Stimulated activated naive CD8-positive, alpha-beta T cell treated with anti-CD3 and anti-CD28 coated beads, Interleukin-15, Interleukin-2, amounts not matched to agents 100 ng/mL and 50 ng/mL, for 24 hours (primary cell): ENCODE data around the gene ABCC8.

Experiments used
- H3K27ac Mint-ChIP-seq: one replicate; pipeline ENCODE4 v1.8.0; 2021; ENCODE audit warnings: mild to moderate bottlenecking, mixed read lengths
- H3K27me3 Mint-ChIP-seq: one replicate; pipeline ENCODE4 v1.8.0; 2021; ENCODE audit warnings: mixed read lengths
- H3K36me3 Mint-ChIP-seq: one replicate; pipeline ENCODE4 v1.8.0; 2021; ENCODE audit warnings: low read depth, mixed read lengths
- H3K4me1 Mint-ChIP-seq: one replicate; pipeline ENCODE4 v1.8.0; 2021; ENCODE audit warnings: low read depth, mixed read lengths
- H3K4me3 Mint-ChIP-seq: one replicate; pipeline ENCODE4 v1.8.0; 2021; ENCODE audit warnings: mild to moderate bottlenecking, mixed read lengths
- H3K9me3 Mint-ChIP-seq: one replicate; pipeline ENCODE4 v1.8.0; 2021; ENCODE audit warnings: mixed read lengths

The ABCC8 gene

DNA sequence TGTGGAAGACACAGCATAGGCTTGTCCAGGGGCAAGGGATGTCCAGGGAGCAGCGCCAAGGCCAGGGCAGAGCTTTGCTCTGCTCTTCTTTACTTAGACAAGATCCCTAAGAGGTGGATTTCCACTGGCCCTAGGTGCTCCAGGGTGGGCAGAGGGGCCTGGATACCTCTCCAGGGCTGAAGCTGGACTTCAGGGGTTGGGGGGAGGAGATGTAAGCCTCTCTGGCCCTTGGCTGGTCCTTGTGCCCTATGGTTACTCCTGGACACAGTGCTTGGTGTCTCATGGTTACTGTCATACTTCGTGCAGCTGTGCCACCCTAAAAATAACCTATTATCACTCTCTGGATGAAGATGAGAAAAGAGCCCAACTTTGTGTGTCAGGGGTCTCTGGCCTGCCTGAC lies 75.3 kb downstream of the ABCC8 start:
- no peaks in the 10 kb centered on the region for H3K9me3 Mint-ChIP-seq
- H3K4me3 Mint-ChIP-seq = no peak overlapping the region
- H3K27me3 Mint-ChIP-seq = no peaks in the 10 kb centered on the region
- H3K4me1 Mint-ChIP-seq = no peaks in the 10 kb centered on the region
- no peak overlapping the region for H3K27ac Mint-ChIP-seq
- no peaks in the 10 kb centered on the region for H3K36me3 Mint-ChIP-seq

DNA sequence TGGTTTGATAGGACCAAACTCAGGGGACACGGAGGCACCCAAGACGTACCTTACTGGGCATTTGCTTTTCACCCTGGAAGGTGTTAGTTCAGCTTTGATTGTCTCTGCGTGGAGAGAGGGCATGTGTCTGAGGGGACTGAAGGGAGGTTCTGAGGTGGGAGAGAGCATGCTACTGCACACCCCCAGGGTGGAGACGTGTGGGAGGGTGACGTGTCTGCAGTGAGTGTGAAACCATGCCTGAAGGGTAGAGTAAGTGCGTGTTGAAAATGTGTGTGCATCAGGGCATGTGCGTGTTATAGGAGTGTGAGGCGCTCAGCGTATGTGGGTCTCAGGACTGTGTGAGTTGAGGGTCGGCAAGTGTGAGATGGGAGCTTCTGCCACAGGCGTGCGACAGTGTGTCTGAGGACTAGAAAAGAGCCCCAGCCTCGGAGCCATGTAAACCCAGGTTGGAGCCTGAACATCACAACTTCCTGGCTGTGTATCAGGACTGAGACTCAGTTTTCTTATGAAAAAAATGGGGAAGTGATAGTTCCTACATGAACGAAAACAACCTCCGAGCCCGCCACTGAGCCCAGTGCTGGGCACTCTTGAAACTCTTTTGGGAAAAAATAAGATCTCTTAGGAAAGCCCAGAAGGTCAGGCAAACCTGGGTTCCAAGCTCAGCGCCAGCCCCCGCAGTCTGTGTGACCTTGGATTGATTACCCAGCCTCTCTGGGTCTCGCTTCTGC lies 76.4 kb downstream of the ABCC8 start:
- H3K36me3 Mint-ChIP-seq = no peaks in the 10 kb centered on the region
- no peaks in the 10 kb centered on the region for H3K27me3 Mint-ChIP-seq
- no peak overlapping the region for H3K27ac Mint-ChIP-seq
- H3K4me3 Mint-ChIP-seq = no peak overlapping the region
- H3K4me1 Mint-ChIP-seq = no peaks in the 10 kb centered on the region
- H3K9me3 Mint-ChIP-seq = no peaks in the 10 kb centered on the region

DNA sequence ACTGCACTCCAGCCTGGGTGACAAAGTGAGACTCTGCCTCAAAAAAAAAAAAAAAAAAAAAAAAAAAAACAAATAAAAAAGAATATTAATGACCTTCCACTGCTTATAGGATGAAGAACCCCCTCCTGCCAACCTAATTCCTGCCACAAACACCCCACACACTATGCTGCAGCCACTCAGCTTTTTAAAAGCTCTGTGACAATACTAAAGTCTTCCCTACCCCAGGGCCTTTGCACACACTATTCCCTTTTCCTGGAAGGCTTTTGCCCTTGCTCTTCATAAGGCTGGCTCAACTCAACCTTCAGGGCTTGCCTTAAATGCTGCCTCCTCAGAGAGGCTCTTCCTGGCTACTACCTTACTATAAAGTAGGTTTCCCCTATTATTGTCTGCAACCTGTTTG lies 77.4 kb downstream of the ABCC8 start:
- Mint-ChIP-seq H3K4me3 (no peak overlapping the region), H3K27ac (no peak overlapping the region), H3K4me1 (no peaks in the 10 kb centered on the region), H3K27me3 (no peaks in the 10 kb centered on the region), H3K9me3 (no peaks in the 10 kb centered on the region), H3K36me3 (no peaks in the 10 kb centered on the region)

DNA sequence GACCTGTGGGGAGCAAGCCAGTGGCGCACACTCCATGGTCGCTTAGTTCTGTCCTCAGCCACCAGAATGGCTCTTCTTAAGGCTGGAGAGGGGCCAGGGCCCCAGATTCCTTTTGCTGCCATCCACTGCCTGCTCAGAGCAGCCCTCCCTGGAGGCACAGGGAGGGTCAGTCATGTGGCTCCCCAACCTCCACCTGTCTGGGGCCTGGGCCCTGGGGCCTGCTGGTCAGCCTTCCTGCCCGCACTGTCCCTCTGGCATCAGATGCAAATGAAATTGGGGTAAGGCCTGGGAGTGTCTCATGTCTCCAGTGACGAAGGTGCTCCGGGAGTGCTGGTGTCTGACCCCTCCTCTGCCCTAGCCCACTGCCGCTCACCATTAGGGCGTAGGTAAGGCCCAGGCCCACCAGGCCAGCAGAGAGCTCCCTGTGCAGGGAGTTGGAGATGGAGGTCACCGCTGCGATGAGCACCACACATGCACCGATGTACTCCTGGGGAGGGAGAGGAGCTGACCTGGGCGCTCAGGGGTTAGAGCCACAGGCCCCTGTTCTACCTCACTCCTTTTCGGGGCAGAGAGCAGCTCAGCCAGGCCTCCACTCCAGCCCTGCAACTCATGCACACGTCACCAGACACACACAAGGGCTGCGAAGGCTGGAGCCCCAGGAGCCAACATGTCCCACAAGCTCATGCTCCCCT lies 79.2 kb downstream of the ABCC8 start:
- Mint-ChIP-seq H3K9me3 (no peaks in the 10 kb centered on the region), H3K36me3 (no peaks in the 10 kb centered on the region), H3K4me1 (no peaks in the 10 kb centered on the region), H3K27me3 (no peaks in the 10 kb centered on the region), H3K4me3 (no peak overlapping the region), H3K27ac (no peak overlapping the region)

DNA sequence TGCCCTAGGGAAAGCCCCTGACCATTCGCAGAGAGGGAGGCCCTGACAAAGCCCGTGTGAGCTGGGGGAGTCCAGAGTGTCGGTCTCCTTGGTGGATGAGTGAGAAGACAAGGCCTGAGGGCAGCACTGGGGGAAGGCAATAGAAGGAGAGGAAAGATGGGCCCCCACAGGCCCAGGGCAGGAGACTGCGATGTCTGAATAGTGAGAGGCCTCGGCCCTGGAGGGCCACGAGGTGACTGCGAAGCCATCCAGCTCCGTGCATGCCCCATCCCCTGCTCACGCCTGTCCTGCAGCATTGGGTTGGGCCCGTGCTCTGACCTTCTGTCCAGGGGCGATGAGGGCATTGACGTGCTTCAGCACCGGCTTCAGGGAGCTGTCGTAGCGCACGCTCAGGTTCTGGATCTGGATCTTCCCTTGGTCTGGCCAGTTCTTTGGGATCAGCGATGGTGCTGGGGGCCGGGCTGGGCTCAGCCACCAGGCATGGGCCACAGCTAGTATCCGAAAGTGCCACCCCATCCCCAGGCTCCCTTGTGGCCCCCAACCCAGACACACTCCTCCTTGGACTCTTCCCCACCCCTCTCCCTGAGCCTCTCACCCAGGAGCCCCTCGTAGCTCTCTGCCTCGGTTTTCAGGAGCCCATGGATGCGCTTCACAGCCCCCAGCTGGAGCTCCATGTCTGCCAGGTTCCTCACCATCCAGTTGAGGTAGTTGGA lies 79.9 kb downstream of the ABCC8 start:
- no peaks in the 10 kb centered on the region for H3K4me1 Mint-ChIP-seq
- no peak overlapping the region for H3K27ac Mint-ChIP-seq
- no peaks in the 10 kb centered on the region for H3K27me3 Mint-ChIP-seq
- no peaks in the 10 kb centered on the region for H3K9me3 Mint-ChIP-seq
- no peak overlapping the region for H3K4me3 Mint-ChIP-seq
- no peaks in the 10 kb centered on the region for H3K36me3 Mint-ChIP-seq

DNA sequence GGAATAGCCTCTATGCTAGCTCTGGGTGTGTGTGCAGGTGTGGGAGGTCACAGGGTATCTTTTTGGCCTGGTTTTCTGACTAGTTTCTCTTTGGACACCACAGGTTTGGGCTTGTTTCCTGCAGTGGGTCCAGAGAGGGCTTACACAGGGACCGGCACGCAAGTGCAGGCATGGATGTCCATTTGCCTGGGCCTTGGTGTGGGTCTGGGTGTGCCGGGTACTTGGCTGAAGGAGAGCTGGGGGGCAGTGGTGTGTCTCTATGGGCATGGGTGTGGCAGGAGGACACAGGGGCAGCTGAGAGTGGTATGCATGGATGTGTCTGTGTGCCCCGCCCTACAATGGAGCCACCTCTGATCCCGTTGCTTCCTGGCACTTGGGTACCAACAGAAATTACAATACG lies 80.7 kb downstream of the ABCC8 start:
- no peak overlapping the region for H3K4me3 Mint-ChIP-seq
- no peak overlapping the region for H3K27ac Mint-ChIP-seq
- H3K36me3 Mint-ChIP-seq = no peaks in the 10 kb centered on the region
- H3K27me3 Mint-ChIP-seq = no peaks in the 10 kb centered on the region
- H3K4me1 Mint-ChIP-seq = no peaks in the 10 kb centered on the region
- H3K9me3 Mint-ChIP-seq = no peaks in the 10 kb centered on the region

DNA sequence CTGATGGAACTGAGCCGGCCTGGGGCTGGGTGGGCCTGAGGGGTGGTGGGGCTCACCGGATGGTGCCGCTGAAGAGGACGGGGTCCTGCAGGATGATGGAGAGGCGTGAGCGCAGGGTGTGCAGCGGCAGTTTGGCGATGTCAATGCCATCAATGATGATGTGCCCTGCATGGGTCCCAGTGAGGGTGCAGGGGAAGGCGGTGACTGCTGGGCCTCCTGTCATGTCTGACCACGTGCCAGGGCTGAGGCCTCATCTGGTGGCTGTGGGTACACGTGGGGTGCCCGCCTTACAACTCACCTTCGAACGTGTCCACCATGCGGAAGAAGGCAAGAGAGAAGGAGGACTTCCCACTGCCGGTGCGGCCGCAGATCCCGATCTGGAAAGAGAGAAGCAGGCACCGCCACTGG lies 81.1 kb downstream of the ABCC8 start:
- no peaks in the 10 kb centered on the region for H3K9me3 Mint-ChIP-seq

DNA sequence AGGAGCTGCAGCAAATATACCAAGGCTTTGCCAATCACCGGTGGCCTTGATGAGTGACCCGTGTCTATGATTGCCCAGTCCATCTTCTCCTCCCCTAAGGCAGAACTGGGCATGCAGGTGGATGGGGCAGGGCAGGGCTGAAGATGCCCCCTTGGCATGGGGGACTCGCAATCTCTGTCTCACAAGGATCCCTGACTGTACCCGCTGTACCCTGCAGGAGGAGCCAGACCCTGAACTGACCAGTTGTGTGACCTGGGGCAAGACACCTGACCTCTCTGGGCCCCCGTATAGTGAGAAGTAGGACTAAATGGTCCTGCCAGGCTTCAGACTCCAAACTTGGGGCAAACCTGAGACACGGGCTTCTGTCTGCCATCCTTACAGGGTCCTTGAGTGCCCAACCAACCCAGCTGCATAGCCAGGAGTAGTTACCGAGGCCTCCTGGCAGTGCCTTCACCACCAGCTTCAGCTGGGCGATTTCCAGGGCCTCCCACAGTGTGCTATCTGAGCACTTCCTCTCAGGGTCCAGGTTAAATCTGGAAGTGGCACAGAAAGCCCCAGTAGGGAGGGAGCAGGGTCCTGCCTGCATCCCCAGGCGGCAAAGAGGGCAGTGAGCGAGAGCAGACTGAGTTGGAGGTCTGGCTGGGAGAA lies 81.8 kb downstream of the ABCC8 start:
- Mint-ChIP-seq H3K36me3 (no peaks in the 10 kb centered on the region), H3K4me1 (no peaks in the 10 kb centered on the region), H3K27me3 (no peaks in the 10 kb centered on the region), H3K9me3 (no peaks in the 10 kb centered on the region), H3K4me3 (no peak overlapping the region), H3K27ac (no peak overlapping the region)

More for the DNA sequence above, 81.1 kb downstream of the ABCC8 start:
- Mint-ChIP-seq H3K27ac (no peak overlapping the region), H3K4me3 (no peak overlapping the region), H3K27me3 (no peaks in the 10 kb centered on the region), H3K36me3 (no peaks in the 10 kb centered on the region), H3K4me1 (no peaks in the 10 kb centered on the region)

DNA sequence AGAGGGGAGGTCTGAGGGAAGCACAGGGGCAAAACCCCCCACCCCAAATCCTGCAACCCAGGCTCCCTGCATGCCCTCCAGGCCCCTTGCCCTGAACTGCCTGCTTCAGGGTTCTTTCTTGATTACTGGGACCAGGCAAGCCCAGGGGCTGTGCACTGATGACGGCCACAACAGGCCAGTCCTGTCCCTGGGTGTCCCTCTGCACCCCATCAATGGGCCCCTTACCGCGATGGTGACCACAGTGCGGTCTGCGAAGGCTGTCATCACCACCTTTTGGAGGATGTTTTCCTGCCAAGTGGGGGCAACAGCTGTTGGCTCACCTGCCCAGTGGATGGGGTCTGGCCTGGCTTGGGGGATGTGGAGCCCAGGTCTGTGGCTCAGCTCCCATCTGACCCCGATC lies 83.2 kb downstream of the ABCC8 start:
- Mint-ChIP-seq H3K36me3 (no peaks in the 10 kb centered on the region), H3K4me3 (no peak overlapping the region), H3K4me1 (no peaks in the 10 kb centered on the region), H3K27ac (no peak overlapping the region), H3K9me3 (no peaks in the 10 kb centered on the region), H3K27me3 (no peaks in the 10 kb centered on the region)

DNA sequence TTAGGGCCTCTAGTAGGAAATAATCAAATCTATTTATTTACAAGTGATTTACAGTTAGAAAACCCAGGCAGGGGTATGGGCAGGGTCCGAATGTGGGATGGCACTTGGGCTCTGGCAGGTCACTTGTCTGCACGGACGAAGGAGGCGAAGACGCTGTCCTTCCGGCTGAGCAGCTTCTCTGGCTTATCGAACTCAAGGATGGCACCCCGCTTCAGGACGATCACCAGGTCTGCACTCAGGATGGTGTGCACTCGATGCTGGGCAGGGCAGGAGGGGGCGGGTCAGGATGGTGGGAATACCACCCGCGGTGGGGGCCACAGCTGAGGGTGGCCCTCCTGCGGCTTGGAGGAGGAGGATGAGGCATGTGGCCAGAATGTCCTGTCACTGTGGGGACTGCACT lies 83.8 kb downstream of the ABCC8 start:
- Mint-ChIP-seq H3K9me3 (no peaks in the 10 kb centered on the region), H3K27me3 (no peaks in the 10 kb centered on the region), H3K4me3 (no peak overlapping the region), H3K4me1 (no peaks in the 10 kb centered on the region), H3K27ac (no peak overlapping the region), H3K36me3 (no peaks in the 10 kb centered on the region)

DNA sequence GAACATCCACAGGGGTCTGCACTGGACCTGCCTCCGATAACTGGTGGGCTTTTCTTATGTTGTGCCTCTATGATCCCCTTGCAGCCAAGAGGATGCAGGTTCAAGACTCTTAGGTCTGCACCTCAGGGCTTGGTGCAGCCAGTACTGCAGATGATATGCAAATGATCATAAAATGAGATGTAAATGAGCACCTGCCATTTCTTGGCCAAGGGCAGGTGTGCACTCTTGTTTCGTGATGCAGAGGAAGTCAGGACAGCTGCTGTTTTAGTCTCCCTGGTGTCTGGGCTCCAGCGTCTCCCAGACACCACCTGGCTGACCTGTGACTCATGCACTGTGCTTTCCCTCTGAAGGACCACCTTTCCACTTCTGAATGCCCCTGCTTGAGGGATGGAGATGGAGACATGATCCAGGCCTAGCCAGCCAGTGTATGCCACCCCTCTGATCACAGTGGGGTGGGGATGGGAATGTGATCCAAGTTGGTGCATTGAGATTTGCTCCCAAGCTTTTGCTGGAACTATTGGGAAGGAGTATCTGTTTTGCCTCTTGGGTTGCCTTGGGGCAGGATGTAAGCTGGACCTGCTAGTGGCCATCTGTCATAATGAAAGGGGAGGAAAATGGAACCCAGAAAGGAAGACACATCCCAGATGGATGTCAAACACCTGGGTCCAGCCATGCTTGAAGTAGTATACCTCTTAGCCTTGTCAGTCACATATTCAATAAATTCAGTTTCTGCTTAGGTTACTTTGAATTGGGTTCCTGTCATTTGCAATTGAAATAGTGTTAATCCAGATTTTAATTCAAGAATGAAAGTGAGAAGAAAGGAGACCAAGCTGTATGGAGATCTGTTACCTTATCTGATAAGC lies 84.9 kb downstream of the ABCC8 start:
- Mint-ChIP-seq H3K4me3 (no peak overlapping the region), H3K27ac (no peak overlapping the region)

DNA sequence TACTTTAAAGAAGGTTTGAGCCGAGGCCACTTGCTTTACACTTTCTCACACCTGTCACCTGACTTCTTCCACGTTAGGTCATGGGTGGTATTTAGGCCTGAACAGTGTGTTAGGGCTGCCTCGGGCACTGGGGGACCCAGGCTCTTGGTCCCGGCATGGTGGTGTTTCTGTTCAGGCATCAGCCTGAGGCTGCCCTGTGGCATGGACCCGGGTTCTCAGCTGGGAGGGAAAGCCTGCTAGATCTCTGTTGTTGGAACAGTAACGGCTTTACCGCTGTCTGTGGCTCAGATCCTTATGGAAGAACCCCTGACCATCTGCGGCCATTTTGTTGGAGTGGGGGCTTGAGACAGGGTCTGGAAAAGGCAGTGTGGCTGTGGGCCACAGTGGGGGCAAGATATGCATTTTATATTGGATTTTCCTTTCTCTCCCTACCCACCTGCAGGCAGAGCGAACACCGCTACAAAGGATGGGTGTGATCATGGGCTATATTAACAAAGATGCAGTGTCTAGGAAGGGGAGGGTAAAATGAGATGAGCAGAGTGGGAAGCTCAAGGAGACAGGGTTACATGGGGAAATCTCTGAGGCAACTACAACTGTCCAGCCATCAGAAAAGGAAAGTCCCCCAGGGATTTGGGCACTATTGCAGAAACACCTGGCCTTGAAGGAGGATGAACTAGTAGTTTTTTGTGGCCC lies 86.5 kb downstream of the ABCC8 start:
- no peaks in the 10 kb centered on the region for H3K9me3 Mint-ChIP-seq
- H3K36me3 Mint-ChIP-seq = no peaks in the 10 kb centered on the region
- H3K27me3 Mint-ChIP-seq = no peaks in the 10 kb centered on the region
- H3K4me1 Mint-ChIP-seq = no peaks in the 10 kb centered on the region
- H3K4me3 Mint-ChIP-seq = peak overlapping the region; percentile 66
- H3K27ac Mint-ChIP-seq = no peak overlapping the region

More for the DNA sequence above, 84.9 kb downstream of the ABCC8 start:
- H3K27me3 Mint-ChIP-seq = no peaks in the 10 kb centered on the region
- H3K4me1 Mint-ChIP-seq = no peaks in the 10 kb centered on the region
- H3K36me3 Mint-ChIP-seq = no peaks in the 10 kb centered on the region
- H3K9me3 Mint-ChIP-seq = no peaks in the 10 kb centered on the region

DNA sequence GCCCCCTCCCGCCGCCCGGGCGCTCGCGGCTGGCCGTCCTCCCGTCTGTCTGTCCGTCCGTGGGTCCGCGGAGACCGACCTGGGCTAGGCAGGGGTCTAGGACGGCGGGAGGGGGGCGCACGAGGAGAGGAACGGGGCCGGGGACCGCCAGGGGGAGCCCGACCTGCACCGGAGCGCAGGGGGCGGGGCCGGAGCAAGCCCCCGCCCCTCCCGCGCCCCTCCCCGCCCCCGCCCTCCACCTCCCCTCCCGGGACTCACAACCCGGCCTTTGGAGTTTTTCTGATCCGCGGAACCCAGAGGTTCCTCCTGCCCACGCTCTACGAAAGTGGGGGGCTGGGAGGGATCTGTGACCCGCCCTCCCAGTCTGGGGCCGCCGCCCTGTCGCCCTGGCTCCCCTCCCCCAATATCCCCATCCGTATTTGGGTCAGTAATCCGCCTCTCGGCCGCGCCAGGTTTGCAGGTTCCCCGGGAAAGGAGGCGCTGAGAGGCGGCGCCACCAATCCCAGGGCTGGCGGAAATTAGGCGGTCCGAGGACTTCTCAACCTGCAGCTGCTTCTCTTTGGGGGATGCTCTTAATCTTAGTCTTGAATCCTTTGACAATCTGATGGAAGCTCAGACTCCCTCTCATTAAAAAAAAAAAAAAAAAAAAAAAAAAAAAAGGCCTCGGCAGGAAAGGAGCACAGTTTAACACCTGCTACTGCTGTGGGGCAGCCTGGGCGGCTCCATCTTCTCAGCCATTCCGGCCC lies 87.3 kb downstream of the ABCC8 start:
- no peak overlapping the region for H3K27ac Mint-ChIP-seq
- peak overlapping the region; percentile 66 for H3K4me3 Mint-ChIP-seq
- no peaks in the 10 kb centered on the region for H3K36me3 Mint-ChIP-seq
- H3K4me1 Mint-ChIP-seq = no peaks in the 10 kb centered on the region
- H3K9me3 Mint-ChIP-seq = no peaks in the 10 kb centered on the region
- no peaks in the 10 kb centered on the region for H3K27me3 Mint-ChIP-seq
